H9 (cell line): Measurements from ENCODE around the gene RASAL1. TPM values are rescaled to one million over a fixed set of nuclear protein-coding genes. Genes with fewer than 3 reads are reported as not detected.

Source experiments
- DNase-seq: peaks from one replicate; pipeline ENCODE4 v3.0.0-alpha.2; 2017
- H2AFZ ChIP-seq: one replicate; pipeline ENCODE4 v1.6.1; 2013; ENCODE audit warnings: mild to moderate bottlenecking, low read length, control low read depth, moderate library complexity
- H2AK5ac ChIP-seq: 2 replicates; pipeline ENCODE4 v1.6.1; 2013; ENCODE audit warnings: low read length, control low read depth, mixed read lengths; ENCODE audit not compliant: insufficient read length
- H2BK120ac ChIP-seq: one replicate; pipeline ENCODE4 v1.6.1; 2013; ENCODE audit warnings: low read depth, mild to moderate bottlenecking, low read length, control low read depth, inconsistent platforms; ENCODE audit not compliant: poor library complexity, severe bottlenecking
- H2BK12ac ChIP-seq: 2 replicates; pipeline ENCODE4 v1.6.1; 2013; ENCODE audit warnings: low read length, control low read depth, mixed read lengths, low read depth; ENCODE audit not compliant: insufficient read length
- H2BK15ac ChIP-seq: 2 replicates; pipeline ENCODE4 v1.6.1; 2013; ENCODE audit warnings: low read depth, low read length, control low read depth
- H2BK20ac ChIP-seq: one replicate; pipeline ENCODE4 v1.6.1; 2013; ENCODE audit warnings: low read depth, mild to moderate bottlenecking, low read length, control low read depth, inconsistent platforms; ENCODE audit not compliant: poor library complexity, severe bottlenecking
- H2BK5ac ChIP-seq: 2 replicates; pipeline ENCODE4 v1.6.1; 2013; ENCODE audit warnings: low read length, control low read depth, mixed read lengths; ENCODE audit not compliant: insufficient read length
- H3K14ac ChIP-seq: 2 replicates; pipeline ENCODE4 v1.6.1; 2013; ENCODE audit warnings: low read length, control low read depth; ENCODE audit not compliant: insufficient read depth
- H3K18ac ChIP-seq: 2 replicates; pipeline ENCODE4 v1.6.1; 2013; ENCODE audit warnings: low read depth, mild to moderate bottlenecking, mixed read lengths, low read length, control low read depth; ENCODE audit not compliant: insufficient read length
- H3K23ac ChIP-seq: 2 replicates; pipeline ENCODE4 v1.6.1; 2013; ENCODE audit warnings: low read length, control low read depth, mixed read lengths, low read depth; ENCODE audit not compliant: insufficient read length
- H3K23me2 ChIP-seq: 2 replicates; pipeline ENCODE4 v1.6.1; 2013; ENCODE audit warnings: low read depth, mild to moderate bottlenecking, mixed read lengths, low read length, control low read depth; ENCODE audit not compliant: insufficient read length, poor library complexity, severe bottlenecking
- H3K27ac ChIP-seq: 2 replicates; pipeline ENCODE4 v1.5.1; 2013; ENCODE audit warnings: low read length, control low read depth, mixed read lengths, low read depth; ENCODE audit not compliant: insufficient read length
- H3K27me3 ChIP-seq: 2 replicates; pipeline ENCODE4 v1.6.1; 2013; ENCODE audit warnings: low read length, control low read depth, inconsistent platforms; ENCODE audit not compliant: insufficient read depth
- H3K4ac ChIP-seq: 2 replicates; pipeline ENCODE4 v1.6.1; 2013; ENCODE audit warnings: low read depth, mild to moderate bottlenecking, control low read depth, inconsistent platforms, low read length, moderate library complexity
- H3K4me1 ChIP-seq: 2 replicates; pipeline ENCODE4 v1.6.1; 2013; ENCODE audit warnings: low read length, control low read depth, inconsistent platforms; ENCODE audit not compliant: insufficient read depth
- H3K4me2 ChIP-seq: 2 replicates; pipeline ENCODE4 v1.6.1; 2013; ENCODE audit warnings: low read length, control low read depth, mixed read lengths; ENCODE audit not compliant: insufficient read length, insufficient read depth
- H3K56ac ChIP-seq: 2 replicates; pipeline ENCODE4 v1.6.1; 2013; ENCODE audit warnings: low read depth, mild to moderate bottlenecking, mixed read lengths, low read length, control low read depth; ENCODE audit not compliant: insufficient read length
- H3K79me1 ChIP-seq: 2 replicates; pipeline ENCODE4 v1.6.1; 2013; ENCODE audit warnings: low read depth, mild to moderate bottlenecking, moderate library complexity, low read length, control low read depth, inconsistent platforms; ENCODE audit not compliant: insufficient read depth, poor library complexity, severe bottlenecking
- H3K79me2 ChIP-seq: 2 replicates; pipeline ENCODE4 v1.6.1; 2013; ENCODE audit warnings: low read length, control low read depth, inconsistent platforms; ENCODE audit not compliant: insufficient read depth
- H3K9ac ChIP-seq: 2 replicates; pipeline ENCODE4 v1.6.1; 2013; ENCODE audit warnings: low read length, control low read depth, mixed read lengths; ENCODE audit not compliant: insufficient read length; ENCODE audit errors: extremely low read depth
- H3K9me3 ChIP-seq: one replicate; pipeline ENCODE4 v1.6.1; 2013; ENCODE audit warnings: low read depth, low read length, inconsistent platforms; ENCODE audit not compliant: control insufficient read depth
- H3T11ph ChIP-seq: one replicate; pipeline ENCODE4 v1.6.1; 2013; ENCODE audit warnings: mild to moderate bottlenecking, low read length, control low read depth, inconsistent platforms
- H4K20me1 ChIP-seq: one replicate; pipeline ENCODE4 v1.6.1; 2013; ENCODE audit not compliant: control insufficient read depth, insufficient read length, insufficient read depth
- H4K5ac ChIP-seq: 2 replicates; pipeline ENCODE4 v1.6.1; 2013; ENCODE audit warnings: low read depth, mild to moderate bottlenecking, mixed read lengths, low read length, control low read depth; ENCODE audit not compliant: insufficient read length
- H4K8ac ChIP-seq: replicated peaks from 2 replicates; pipeline ENCODE4 v1.6.1; 2013; ENCODE audit warnings: low read length, control low read depth, mixed read lengths, low read depth; ENCODE audit not compliant: insufficient read length
- H4K91ac ChIP-seq: 2 replicates; pipeline ENCODE4 v1.6.1; 2013; ENCODE audit warnings: low read depth, mild to moderate bottlenecking, moderate library complexity, mixed read lengths, low read length, control low read depth; ENCODE audit not compliant: insufficient read length
- H3K27ac Mint-ChIP-seq, 3 experiments: 2 replicates in 2 of 3; 3 replicates in 1 of 3; pipeline ENCODE4 v1.8.0; 2020 to 2021; ENCODE audit warnings: mixed read lengths in 3 of 3, mild to moderate bottlenecking in 1 of 3, moderate library complexity in 1 of 3
- H3K27me3 Mint-ChIP-seq: 2 replicates; pipeline ENCODE4 v1.8.0; 2021; ENCODE audit warnings: low read depth, mild to moderate bottlenecking, moderate library complexity, mixed read lengths
- H3K36me3 Mint-ChIP-seq, 3 experiments: 2 replicates in 2 of 3; 3 replicates in 1 of 3; pipeline ENCODE4 v1.8.0; 2020 to 2021; ENCODE audit warnings: low read depth in 3 of 3, mixed read lengths in 3 of 3; ENCODE audit not compliant: insufficient read depth in 1 of 3
- H3K4me1 Mint-ChIP-seq, 2 experiments: 2 replicates each; pipeline ENCODE4 v1.8.0; 2020; ENCODE audit warnings: mixed read lengths in 2 of 2
- H3K4me3 Mint-ChIP-seq, 2 experiments: 2 replicates in 1 of 2; 3 replicates in 1 of 2; pipeline ENCODE4 v1.8.0; 2020 to 2021; ENCODE audit warnings: mild to moderate bottlenecking in 2 of 2, mixed read lengths in 2 of 2, moderate library complexity in 1 of 2
- H3K9me3 Mint-ChIP-seq, 2 experiments: 2 replicates in 1 of 2; 3 replicates in 1 of 2; pipeline ENCODE4 v1.8.0; 2020; ENCODE audit warnings: mild to moderate bottlenecking in 2 of 2, mixed read lengths in 2 of 2, moderate library complexity in 1 of 2
- WGBS: extraction: QIAGEN DNeasy Blood & Tissue Kit; methylation state at CpG from one replicate; pipeline ENCODE4 v1.1.7; 2013; ENCODE audit warnings: missing lambda C conversion rate, low lambda C conversion rate, mixed read lengths; ENCODE audit not compliant: insufficient read length; ENCODE audit errors: extremely low coverage; 5-methylcytosine and 5-hydroxymethylcytosine counted together
- total RNA-seq: library from RNA; stranded (reverse); gene quantifications from 2 replicates; pipeline ENCODE4 v1.2.1, GENCODE V29; 2021
- TF ChIP-seq, protein P1 (sequence below): fragments of 200-600 bp; sonication (generic); conservative IDR thresholded peaks from 3 replicates; pipeline ENCODE4 v1.8.0; 2021; ENCODE audit warnings: antibody characterized with exemption, mild to moderate bottlenecking

RASAL1 gene
- total RNA-seq, 1 experiment from 2014 or later: 2.3 TPM

DNA sequence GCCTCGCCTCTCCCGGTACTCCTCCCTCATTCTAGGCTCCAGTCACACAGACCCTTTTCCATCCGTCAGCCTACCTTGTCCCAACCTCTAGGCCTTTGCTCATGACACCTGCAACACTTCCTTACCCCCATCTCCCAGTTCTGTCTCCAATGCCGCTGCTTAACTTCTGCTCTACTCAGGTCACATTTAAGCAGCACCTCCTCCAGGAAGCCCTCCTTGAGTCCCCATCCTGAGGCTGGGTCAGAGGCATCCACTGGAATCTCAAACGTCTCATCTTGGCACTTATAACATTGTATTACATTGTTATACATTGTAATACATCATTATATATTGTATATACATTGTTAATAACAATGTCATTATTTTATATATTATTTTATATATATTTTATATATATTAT, 32.8 kb downstream of the RASAL1 start:
- no peak overlapping the region for H3K27ac Mint-ChIP-seq
- H3K36me3 Mint-ChIP-seq: no peaks in the 10 kb centered on the region

More for the DNA sequence above, 32.8 kb downstream of the RASAL1 start:
- Histone ChIP-seq H3K18ac (no peak overlapping the region), H2BK15ac (no peak overlapping the region), H3K79me1 (no peaks in the 10 kb centered on the region), H3T11ph (no peak overlapping the region), H3K23me2 (peaks cover 4% of the 10 kb centered on the region), H3K4me2 (no peak overlapping the region), H2BK120ac (no peak overlapping the region), H4K20me1 (peaks cover 4% of the 10 kb centered on the region), H2BK20ac (no peak overlapping the region), H4K91ac (no peak overlapping the region), H3K4me1 (no peaks in the 10 kb centered on the region), H2BK12ac (no peak overlapping the region), H3K14ac (no peak overlapping the region), H3K23ac (no peak overlapping the region), H3K9me3 (no peaks in the 10 kb centered on the region), H4K5ac (no peak overlapping the region), H2AK5ac (no peak overlapping the region), H3K27ac (no peak overlapping the region), H3K27me3 (no peaks in the 10 kb centered on the region; the same call in 1 of the 2 replicates), H3K56ac (no peak overlapping the region), H3K79me2 (no peaks in the 10 kb centered on the region), H2BK5ac (no peak overlapping the region), H4K8ac (no peak overlapping the region), H3K9ac (no peak overlapping the region), H2AFZ (no peak overlapping the region), H3K4ac (no peak overlapping the region)
- no peaks in the 10 kb centered on the region for H3K9me3 Mint-ChIP-seq
- H3K4me1 Mint-ChIP-seq: peaks cover 5 to 18% of the 10 kb centered on the region in 2 experiments
- TF ChIP-seq, protein P1, sequence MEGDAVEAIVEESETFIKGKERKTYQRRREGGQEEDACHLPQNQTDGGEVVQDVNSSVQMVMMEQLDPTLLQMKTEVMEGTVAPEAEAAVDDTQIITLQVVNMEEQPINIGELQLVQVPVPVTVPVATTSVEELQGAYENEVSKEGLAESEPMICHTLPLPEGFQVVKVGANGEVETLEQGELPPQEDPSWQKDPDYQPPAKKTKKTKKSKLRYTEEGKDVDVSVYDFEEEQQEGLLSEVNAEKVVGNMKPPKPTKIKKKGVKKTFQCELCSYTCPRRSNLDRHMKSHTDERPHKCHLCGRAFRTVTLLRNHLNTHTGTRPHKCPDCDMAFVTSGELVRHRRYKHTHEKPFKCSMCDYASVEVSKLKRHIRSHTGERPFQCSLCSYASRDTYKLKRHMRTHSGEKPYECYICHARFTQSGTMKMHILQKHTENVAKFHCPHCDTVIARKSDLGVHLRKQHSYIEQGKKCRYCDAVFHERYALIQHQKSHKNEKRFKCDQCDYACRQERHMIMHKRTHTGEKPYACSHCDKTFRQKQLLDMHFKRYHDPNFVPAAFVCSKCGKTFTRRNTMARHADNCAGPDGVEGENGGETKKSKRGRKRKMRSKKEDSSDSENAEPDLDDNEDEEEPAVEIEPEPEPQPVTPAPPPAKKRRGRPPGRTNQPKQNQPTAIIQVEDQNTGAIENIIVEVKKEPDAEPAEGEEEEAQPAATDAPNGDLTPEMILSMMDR: no peak
- no peak overlapping the region for H3K4me3 Mint-ChIP-seq
- no peak for DNase-seq
- H3K27me3 Mint-ChIP-seq: peaks cover 1% of the 10 kb centered on the region
- WGBS: no CpG with 5 or more reads among the region's 5 CpGs
